Spleen (tissue), 7 donors: Measurements from ENCODE around the gene ABLIM2.

Experiments used
- POLR2AphosphoS5 ChIP-seq, 3 donors: sonication (generic); formaldehyde crosslinking; IDR thresholded peaks; one replicate each; pipeline ENCODE4 v1.5.1; 2017; ENCODE audit warnings: antibody characterized with exemption in 3 of 3
- TF ChIP-seq, protein P1 (sequence below), 11 experiments: fragments of 200-600 bp in 7 of 11; fragments of 450-650 bp in 4 of 11; sonication (generic) in 4 of 11; IDR thresholded peaks in 8 of 11; conservative IDR thresholded peaks in 3 of 11; 1 replicate in 7 of 11; 2 replicates in 4 of 11; pipeline versions ENCODE4 v1.4.0 to v1.8.0; 2016 to 2021; ENCODE audit warnings: antibody characterized with exemption in 11 of 11, inconsistent platforms in 4 of 11, mild to moderate bottlenecking in 1 of 11
- donor health status: DM: no; HTN: no; CAD: no; lungs with moderate emphysema.
- donor health status: DM: no; HTN: no; CAD: no.
- donor health status: DM: no; HTN: no; CAD: no.

DNA sequence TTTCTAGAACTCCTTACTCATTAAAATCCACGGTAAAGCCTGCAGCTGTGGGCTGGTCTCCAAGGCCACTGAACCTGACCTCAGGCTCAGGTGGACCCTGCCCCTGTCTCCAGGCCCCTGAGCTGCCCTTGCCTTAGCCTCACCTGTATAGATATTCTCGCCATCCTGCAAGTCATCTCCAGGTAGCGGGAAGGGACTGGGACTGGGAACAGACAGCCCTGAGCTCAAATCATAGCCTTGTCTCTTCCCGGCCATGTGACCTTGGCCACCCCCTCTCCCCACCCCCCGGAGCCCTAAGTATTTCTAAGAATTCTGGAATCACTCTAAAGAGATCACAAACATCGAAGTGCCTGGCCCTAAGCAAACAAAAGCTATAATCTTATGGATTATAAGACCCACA, 17.7 kb downstream of the ABLIM2 start:
- TF ChIP-seq, protein P1, sequence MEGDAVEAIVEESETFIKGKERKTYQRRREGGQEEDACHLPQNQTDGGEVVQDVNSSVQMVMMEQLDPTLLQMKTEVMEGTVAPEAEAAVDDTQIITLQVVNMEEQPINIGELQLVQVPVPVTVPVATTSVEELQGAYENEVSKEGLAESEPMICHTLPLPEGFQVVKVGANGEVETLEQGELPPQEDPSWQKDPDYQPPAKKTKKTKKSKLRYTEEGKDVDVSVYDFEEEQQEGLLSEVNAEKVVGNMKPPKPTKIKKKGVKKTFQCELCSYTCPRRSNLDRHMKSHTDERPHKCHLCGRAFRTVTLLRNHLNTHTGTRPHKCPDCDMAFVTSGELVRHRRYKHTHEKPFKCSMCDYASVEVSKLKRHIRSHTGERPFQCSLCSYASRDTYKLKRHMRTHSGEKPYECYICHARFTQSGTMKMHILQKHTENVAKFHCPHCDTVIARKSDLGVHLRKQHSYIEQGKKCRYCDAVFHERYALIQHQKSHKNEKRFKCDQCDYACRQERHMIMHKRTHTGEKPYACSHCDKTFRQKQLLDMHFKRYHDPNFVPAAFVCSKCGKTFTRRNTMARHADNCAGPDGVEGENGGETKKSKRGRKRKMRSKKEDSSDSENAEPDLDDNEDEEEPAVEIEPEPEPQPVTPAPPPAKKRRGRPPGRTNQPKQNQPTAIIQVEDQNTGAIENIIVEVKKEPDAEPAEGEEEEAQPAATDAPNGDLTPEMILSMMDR (IDR thresholded peaks at IDR 0.05 in 8 of 11, conservative IDR thresholded peaks at IDR 0.05 in 3 of 11), result no peak
- no peak for TF ChIP-seq POLR2AphosphoS5 (IDR thresholded peaks at IDR 0.05)
